Stimulated activated CD4-positive, alpha-beta T cell treated with anti-CD3 and anti-CD28 coated beads, Interleukin-1b, Interleukin-23, amount 100 ng/mL, for 48 hours (primary cell): Measurements from ENCODE around the gene SPTB.

Experiments
- DNase-seq: peaks from one replicate; pipeline ENCODE4 v3.0.0-alpha.2; 2020

Gene SPTB

DNA sequence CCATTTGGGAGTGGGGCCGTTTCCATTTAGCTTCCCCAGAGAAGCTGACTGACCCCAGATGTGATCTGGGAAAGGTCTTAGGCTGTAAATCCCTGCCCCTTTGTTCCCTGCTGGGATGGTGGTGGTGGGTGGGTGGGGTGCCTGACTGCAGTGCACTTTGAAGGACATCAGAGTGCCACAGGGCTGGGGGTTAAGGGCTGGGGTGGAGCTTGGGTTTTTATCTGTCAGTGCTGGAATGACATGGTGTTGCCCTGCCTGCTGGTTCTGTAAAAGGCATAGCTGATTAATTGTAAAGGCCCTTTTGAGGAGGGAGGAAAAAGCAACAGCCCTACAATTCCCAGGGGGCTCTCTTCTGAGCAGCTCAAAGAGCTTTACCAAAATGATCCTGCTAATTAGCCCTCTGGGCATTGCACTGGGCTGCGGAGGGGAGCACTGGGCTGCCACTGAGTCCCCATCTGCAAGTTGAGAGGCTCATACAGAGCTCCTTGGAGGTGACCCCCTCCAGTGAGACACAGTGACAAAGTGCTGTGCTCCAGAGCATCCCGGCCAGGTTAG is 154.4 kb downstream of the SPTB start:
- DNase-seq: no peak

DNA sequence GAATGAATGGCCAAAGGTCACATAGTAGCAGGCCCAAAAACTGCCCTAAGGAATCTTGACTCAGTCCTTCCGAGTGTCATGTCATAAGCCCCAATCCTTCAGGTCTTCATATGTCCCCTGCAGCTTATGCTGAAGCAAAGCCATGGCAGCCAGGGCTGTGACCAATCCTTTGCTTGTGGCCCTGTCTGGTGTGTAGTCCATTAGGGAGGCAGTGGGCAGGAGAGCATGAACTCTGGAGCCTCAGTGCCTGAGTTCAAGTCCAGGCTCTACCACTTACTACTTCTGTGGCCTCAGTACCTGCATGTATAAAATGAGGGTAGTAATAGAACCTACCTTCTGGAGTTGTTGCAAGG is 155.2 kb downstream of the SPTB start:
- DNase-seq: no peak

DNA sequence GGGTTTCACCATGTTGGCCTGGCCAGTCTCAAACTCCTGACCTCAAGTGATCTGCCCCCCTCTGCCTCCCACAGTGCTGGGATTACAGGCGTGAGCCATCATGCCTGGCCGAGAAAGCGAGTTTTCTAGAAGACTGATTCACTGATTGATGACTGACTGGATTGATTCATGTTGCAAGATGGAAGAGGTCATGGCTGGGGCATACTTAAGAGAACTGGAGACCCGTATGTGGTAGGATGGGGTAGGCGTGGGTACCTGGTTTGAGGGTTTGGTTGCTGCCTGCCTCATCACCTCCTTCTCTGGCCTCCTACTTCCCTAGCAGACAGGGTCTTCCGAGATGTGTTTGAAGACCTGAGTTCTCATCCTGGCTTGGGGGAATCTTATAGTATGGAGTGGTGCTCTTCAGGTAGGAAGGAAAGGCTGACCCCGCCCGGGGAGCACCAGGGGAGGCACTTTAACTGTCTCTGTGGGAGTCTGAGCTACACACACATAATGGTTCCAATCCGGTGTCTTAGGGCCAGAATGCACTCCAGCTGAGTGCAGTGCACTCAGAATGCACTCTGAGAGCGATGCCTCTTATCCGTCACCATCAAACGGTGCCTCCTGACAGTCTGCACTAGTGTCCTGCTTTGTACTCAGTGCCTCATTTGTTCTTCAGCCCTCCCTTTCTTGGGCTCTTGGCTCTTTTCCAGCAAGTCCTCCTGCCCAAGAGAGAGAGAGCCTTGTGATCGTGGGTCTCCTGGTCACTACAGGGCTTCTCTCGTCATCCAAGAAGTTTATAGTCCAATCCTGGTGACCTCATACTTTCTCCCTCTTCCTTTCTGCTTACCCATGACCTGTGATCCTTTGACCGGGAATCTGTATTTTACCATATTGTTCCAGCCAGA is 155.8 kb downstream of the SPTB start:
- DNase-seq: no peak

DNA sequence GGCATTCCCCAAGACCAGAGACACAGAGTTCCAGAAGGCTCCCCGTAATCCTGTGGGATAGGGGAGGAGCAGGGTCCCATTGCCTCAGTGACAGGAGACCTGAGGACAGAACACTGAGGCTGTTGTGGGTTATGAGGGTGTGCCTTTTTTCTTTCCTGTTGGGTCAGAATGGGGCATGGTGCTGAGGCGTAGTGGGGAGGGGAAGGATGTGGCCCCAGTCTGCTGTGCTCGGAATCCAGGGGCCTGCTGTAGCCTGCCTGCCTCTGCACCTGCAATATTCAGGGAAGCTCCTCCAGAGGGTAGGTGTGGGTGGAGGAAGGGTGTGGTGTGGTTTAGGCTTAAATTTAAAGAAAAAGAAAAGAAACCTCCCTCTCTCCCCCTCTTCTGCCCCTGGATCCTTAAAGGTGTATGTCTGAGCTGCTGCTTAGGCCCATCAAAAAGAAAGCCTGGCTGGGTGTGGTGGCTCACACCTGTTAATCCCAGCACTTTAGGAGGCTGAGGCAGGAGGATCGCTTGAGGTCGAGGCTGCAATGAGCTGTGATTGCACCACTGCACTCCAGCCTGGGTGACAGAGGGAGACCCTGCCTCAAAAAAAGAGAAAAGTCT is 156.8 kb downstream of the SPTB start:
- DNase-seq: no peak

DNA sequence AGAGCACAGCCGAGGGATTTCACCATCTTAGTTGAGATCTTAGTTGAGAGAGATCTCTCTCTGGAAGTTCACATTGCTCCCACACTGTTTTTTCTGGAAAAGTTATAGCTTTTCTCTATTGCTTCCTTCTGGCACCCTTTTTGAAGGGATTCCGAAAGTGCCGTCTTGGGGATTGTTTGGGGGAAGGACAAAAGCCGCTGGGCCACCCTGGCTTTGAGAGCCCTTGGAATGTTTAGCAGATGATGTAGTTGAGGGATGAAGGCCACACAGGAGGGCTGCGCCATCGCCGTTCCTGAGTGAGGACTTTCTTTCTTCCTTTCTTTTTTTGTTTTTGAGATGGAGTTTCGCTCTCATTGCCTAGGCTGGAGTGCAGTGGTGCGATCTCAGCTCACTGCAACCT is 157.8 kb downstream of the SPTB start:
- no peak for DNase-seq

DNA sequence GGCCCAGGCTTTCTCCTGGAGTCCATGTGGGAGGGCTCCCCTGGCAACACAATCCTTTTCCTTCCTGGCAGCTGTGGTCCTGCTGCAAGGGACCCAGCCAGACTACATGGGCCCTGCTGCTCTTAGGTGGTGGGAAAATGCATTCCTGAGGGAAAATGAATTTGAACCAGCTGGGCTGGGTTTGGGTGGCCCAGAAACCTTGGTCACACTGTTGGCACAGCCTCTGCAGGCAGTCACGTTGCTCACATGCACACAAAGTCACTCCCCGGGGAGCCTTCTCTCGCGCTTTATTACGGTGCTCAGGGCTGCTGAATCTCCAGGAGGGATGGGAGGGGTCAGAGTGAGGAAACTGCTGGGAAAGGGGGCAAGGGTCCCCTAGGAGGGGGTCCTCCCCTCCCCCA is 158.3 kb downstream of the SPTB start:
- no peak for DNase-seq

DNA sequence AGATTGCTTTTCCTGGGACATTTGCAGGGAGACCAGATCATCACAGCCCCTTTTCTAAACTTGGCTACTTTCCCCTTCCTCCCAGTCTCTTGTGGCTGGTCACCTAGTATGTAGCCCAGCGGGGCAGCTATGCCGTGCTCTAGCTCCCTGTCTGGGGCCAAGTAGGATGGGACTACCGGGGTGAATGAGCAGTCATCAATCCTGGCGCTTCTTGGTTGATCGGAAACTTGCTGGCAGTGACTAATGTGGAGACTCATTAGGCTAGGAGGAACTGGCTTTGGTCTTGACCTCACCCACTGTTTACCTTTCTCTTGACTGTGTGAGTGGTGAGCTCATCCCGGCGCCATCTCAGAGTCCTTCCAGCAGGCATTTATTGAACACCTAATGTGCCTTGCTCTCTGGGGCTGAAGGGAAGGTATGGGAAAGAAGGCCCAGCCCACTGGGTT is 159.6 kb downstream of the SPTB start:
- DNase-seq: no peak

DNA sequence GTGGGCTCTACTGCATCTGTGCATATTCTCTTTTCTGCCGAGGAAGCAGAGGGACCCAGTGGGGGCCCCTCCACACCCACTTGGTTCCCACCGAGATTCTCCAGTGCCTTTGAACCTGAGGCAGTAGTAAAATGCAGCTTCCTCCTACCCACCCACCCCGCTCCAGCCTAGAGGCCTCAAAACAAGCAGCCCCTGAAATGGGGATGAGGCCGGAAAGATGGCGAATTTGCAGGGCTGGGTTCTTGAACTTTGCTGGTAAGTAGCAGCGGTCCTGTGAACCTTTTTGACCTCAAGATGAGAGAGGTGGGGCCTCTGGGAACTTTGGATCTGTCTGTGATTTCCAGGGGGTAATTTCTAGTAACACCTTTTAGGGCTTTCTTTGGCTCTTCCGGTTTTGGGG is 160.1 kb downstream of the SPTB start:
- DNase-seq: no peak

DNA sequence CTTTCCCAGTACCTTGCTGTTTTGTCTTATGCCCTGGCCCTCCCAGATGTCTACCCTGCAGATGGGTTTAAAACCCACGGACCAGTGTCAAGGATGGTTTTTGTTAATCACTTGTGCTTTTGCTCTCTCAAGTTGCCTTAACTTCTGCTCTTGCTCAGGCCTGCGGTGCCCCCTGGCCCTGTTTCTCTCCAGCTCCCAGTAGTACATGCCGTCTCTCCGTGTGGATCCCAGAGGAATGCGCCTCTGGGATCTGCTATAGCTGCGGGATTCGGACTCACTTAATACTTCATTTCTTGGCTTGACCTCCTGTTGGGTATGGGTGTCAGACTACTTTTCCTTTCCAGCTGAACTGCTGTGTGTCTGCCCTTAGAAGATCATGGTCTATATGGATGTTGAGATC is 160.9 kb downstream of the SPTB start:
- no peak for DNase-seq

DNA sequence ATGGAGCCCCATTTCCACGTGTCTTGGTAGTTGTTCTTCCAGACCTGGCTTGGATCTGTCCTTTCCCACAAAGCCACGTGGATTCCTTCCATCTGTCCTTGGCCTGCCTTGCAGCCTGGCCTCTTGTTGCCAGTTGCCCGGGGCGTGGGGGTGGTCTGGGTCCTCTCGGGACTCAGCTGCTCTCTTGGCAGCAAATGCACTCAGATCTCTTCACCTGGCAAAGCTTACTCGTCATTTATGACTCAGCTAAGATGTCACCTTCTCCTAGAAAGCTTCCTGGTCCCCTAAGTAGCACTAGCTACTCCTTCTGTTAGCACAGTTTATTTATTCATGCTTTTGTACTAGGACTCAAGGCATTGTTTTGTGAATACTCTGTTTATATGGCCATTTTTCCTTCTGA is 161.8 kb downstream of the SPTB start:
- no peak for DNase-seq

DNA sequence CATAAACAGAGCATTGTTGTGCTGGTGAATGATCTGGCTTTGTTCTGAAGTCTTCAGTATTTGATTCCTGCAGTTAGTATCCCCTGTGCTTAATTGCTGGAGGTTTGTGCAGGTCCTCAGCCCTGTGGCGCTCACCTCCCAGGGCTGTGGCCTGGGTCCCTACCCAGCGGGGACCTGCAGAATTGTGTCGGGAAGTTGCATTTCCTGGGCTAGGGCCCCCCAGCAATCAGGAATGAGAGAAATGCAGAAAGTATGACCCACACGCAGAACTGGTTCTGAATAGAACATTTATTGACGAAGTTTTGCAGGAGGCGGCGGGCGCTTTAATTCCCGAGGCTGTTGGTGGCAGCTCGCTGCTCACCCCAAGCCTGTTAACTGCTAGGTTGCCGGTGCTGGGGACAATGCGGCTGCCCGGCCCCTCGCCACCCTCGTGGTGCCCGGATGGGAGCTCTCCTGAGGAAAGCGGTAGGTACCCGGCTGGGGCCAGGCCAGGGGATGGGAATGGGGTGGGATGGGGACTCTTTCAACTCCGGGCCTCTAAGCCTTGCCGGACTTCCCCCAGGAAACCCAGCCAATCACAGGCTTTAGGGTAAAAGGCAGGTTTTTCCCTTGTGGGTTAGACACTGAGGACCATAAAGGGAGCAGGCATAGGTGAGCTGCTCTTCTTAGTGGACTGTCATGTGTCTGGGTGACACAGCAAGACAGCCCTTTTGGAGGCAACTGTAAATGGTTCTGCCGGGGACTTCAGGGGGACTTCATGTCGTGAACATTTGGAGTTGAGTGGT is 163.9 kb downstream of the SPTB start:
- DNase-seq: no peak

DNA sequence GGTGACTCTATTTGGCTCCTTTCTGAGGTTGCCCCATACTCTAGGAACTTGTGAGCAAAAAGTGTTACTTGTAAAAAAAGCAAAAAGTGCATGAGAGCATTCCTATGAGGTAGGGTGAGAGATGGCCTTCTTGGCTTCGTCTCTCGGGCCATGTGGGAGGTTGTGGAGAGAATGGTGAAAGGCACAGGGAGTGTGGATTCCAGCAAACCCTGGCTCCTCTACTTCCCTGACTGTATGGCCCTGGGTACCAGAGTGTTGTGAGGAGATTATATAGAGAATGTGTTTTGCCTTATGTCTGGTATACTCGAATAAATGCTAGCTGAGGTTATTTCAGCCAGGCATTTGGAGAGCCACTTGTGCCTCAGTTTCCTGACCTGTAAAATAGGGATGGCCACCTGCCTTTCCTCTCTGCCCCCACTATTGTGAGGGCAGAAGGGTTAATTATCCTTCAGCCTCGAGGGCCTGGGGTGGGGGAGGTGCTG is 164.5 kb downstream of the SPTB start:
- DNase-seq: no peak

DNA sequence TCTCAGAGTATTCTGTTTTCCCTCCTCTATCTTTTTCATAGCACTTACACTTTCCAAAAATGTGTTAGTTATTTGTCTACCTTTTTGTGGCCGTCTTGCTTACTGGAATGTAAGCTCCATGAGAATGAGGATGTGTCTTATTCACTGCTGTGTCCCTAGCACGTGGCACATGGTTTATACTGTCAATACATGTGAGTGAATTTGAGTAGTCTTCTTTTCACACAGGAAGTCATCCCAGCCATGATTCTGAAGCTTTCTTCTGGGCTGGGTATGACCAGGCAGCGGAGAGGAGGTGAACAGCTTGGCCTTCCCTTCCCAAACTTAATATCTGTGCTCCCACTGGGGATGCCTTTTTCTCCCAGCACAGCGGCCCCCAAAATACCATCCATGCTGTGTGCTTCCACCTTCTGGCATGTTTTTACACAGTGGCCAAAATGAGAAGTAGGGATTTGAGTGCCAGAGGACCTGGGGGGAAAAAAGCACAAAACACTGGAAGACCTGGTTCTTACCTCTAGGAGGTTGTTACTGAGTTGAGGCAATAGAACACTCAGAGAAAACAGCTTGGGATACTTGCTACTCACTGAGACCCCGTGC is 165.2 kb downstream of the SPTB start:
- DNase-seq: no peak

DNA sequence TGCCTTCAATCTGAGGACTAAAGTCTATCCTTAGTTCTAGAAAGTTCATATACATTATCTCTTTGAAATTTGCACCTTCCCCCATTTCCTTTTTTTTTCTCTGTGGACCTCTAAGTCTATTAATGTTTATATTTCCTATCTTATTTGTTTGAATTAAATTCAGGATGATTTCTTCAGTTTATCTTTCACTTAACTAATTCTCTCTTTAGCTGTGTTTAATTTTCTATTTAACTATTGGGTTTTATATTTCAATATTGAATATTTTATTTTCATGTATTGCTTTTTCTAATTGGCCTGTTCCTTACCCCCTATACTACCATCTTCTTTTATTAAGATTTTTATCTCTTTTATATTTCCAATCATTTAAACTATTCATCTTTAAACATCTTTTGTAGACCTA is 166.0 kb downstream of the SPTB start:
- DNase-seq: no peak

DNA sequence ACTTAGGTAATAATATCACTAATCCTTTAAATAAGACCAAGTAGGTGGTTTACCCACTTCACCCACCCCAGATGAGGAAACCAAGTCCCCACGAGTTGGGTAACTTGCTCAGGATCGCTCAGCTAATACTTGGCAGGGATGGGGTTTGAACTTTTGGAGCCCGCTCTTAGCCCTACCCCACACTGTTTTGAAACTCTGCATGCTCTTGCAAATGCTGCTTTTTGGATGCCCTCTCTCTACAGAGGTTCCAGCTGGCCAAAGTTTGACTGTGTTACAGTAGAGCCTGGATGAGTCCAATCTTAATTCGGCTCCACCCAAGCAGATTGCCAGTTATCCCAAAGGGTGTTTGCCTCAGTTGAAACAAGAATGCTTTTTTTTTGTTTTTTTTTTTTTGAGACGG is 168.7 kb downstream of the SPTB start:
- no peak for DNase-seq

DNA sequence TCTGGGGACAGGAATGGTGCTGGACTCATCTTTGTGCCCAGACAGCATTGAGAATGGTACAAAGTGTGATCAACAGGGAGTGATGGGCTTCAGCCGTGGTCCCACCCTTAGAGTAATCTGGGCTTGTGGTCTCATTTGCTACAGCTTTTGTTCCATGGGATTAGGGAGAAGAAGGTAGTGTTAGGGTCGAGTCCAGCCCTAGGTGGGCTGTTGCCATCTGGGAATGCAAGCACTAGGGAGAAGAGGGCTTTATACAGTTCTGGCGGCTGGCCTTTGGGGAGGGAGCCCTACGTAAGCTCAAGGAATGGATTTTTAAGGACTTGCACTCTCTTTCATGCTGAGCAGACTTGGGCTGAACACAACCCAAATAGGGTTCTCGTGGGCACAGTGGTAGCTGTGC is 170.6 kb downstream of the SPTB start:
- no peak for DNase-seq

DNA sequence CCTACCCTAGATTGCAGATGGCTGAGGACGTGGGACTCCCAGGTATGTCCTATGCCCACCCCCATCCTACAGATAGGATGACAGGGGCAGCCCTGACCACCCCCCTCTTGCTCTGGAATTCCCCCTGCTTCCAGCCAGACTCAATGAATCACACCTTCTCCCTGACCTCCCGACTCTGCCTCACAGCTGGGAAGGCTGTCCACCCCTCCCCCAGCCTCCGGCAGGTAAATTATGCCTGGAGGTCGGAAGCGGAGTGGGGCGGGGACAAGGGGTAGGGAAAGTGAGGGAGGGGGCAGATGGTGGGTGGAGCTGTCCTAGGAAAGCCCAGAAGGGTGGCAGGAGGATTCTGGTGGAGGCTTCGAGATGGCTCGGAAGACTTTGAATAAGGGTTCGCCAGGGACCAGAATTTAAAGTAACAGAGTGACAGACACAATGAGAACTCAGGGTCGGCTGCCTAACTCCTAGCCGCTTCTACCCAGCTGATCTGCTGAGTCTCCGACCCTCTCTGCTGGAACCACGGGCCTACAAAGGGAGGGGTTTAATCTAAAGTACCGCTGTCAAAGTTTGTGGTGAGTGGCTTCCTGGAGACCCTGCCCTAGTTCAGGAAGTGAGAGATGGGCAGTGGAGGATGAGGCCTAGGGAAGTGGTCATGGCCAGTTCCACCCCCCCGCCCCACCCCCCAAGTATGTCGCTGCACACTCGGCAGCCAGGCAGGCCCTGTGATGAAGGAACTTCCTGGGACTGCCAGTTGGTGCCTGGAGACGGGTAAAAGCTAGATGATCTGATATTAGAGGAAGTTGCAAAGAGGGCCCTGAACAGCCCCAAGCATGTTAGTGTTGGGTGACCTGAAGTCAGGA is 171.3 kb downstream of the SPTB start:
- DNase-seq: no peak

DNA sequence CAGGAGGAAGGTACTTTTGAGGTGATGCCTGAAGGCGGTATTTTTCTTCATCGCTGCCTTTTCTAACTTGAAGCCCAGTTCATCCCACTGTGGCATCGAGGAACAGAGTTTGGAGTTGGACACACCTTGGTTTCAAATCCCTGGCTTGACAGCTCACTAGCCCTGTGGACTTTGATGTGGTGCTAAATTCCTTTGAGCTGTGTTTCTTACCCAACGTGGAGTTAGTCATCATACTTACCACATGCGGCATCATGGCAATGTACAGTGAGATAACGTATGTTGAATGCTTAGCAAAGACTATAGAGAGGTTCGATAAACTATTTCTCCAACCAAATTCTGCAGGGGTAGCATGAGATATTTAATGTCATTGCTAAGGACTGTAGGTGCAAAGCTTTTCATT is 172.0 kb downstream of the SPTB start:
- no peak for DNase-seq

DNA sequence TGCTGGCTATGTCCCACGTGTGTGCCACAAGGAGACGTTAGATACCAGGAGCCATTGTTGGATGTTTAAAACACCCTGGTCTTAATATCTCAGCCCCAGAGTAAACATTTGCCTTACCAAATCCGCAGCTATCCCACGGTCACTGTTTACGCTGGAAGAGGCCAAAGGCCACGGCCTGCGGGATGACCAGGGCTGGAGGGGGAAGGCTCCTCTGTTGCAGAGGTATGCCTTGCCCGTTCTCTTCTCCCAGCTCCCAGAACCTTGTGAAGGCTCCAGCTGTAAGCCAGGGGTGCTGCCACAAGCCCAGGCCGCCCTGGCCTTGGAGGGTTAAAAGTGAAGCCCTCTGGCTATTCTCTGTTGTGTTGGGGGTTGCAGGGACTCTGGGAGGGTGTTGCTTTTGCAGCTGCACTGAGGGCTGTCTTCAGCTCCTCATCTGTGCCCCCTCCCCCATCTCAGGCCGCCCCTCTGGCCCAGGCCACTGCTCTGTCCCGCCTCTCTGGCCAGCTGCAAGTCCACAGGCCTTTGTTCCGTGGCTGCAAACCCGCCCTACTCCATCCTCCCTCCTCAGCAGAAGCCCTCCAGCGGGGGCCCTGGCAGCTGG is 173.0 kb downstream of the SPTB start:
- no peak for DNase-seq

DNA sequence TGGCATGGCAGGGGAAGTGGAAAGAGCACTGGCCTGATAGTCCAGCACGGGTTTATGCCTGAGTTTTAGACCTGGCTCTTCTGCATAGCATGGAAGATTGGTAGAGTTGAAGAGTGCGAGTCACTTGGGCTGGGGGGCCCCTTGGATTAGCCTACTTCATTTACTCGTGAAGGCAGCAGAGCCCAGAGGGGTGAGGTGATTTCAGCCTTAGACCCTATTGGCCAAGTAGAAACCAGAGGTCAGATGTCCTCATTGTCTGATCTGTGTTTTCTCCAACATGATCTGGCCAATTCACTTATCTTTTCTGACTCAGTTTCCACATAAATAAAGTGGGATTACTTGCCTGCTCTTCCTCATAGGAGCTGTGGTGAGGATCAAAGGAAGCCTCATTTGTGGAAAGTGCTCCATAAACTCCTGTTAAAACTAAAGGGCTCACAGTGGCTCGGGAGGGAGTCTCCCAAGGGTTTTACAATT is 173.6 kb downstream of the SPTB start:
- DNase-seq: no peak

DNA sequence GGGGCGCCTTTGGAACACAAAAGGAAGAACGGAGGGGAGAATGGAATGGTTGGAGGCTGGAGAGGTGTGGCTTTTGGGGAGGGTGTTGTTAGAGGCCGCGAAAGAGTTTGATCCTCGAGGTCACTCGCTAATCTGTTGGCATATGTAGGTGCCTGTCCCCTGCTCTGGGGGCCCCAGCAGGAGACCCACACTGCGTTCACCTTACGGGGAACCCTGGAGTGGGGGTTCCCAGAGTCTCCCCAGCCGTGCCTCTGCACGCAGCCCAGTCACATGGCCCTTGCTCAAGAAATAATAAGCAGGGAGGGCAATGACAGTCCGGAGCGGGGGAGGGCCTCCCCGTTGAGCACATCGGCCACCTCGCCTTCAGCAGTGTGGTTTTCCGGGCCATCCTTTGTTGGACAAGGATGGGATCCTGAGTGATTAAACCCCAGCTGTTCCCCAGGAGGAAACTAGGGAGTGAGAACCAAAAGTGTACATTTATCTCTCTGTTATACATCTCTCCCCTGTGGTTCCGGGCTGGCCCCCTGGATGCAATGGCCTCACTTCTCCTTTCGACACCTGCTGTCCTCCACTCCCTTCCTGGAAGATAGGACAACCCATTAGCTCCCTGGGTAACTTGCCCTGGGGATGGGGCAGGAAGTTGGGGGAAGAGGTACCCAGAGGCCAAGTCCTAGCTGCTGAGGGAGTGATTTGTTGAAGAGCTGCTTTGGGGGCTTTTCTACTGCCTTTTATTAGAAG is 174.2 kb downstream of the SPTB start:
- DNase-seq: no peak
